Prostate gland (tissue), 2 donors: ENCODE data around the gene GNA15. TPM values are rescaled to one million over a fixed set of nuclear protein-coding genes. Genes with fewer than 3 reads are reported as not detected.
A peak's percentile ranks its signal among the peaks of the same experiment; 100 is the strongest.
"Not testable (repeated sequence)": the region's sequence is repeated elsewhere in the genome, so short reads cannot be mapped to it uniquely, and the experiment has no call there.

ENCODE experiments used
- DNase-seq: peaks from one replicate; pipeline ENCODE4 v3.0.0-alpha.2; 2019; ENCODE audit warnings: low spot score
- H3K27ac ChIP-seq, 2 donors: fragments of 200-600 bp; sonication (generic); 2 replicates each; pipeline ENCODE4 v1.5.1; 2017 to 2019
- H3K27me3 ChIP-seq: fragments of 200-600 bp; sonication (generic); replicated peaks from 2 replicates; pipeline ENCODE4 v1.5.1; 2019; ENCODE audit not compliant: insufficient read depth
- H3K36me3 ChIP-seq, 2 donors: fragments of 200-600 bp; sonication (generic); 1 replicate in 1 of 2; 2 replicates in 1 of 2; pipeline versions ENCODE4 v1.5.1 to v1.8.1; 2017 to 2019
- H3K4me1 ChIP-seq: fragments of 200-600 bp; sonication (generic); replicated peaks from 2 replicates; pipeline ENCODE4 v1.5.1; 2019
- H3K4me3 ChIP-seq, 2 donors: fragments of 200-600 bp; sonication (generic); 2 replicates each; pipeline ENCODE4 v1.5.1; 2017 to 2019
- H3K9me3 ChIP-seq: fragments of 200-600 bp; sonication (generic); 2 replicates; pipeline ENCODE4 v1.5.1; 2017
- CTCF ChIP-seq, 4 experiments: fragments of 200-600 bp in 2 of 4; fragments of 450-650 bp in 2 of 4; sonication (generic) in 2 of 4; IDR thresholded peaks; 1 replicate in 3 of 4; 2 replicates in 1 of 4; pipeline ENCODE4 v1.5.1; 2016 to 2019; ENCODE audit warnings: antibody characterized with exemption in 4 of 4, mild to moderate bottlenecking in 2 of 4, moderate library complexity in 2 of 4
- POLR2A ChIP-seq: fragments of 450-650 bp; IDR thresholded peaks from one replicate; pipeline ENCODE4 v1.6.1; 2016; ENCODE audit warnings: antibody characterized with exemption, mild to moderate bottlenecking
- POLR2AphosphoS5 ChIP-seq: sonication (generic); formaldehyde crosslinking; IDR thresholded peaks from one replicate; pipeline ENCODE4 v1.6.1; 2017; ENCODE audit warnings: antibody characterized with exemption
- WGBS: methylation state at CpG from one replicate; pipeline ENCODE4 v1.1.5; 2018; 5-methylcytosine and 5-hydroxymethylcytosine counted together
- intact Hi-C: fragments of 100-400 bp; cut with DNase I; formaldehyde crosslinking; loops from one replicate; pipeline ENCODE4 v1.14.2; 2022
- total RNA-seq, 2 donors: library from RNA; depleted of rRNA; stranded (reverse); fragments of >200 nt; gene quantifications; one replicate each; pipeline ENCODE4 v1.1.0, GENCODE V29; 2016

The GNA15 gene
- total RNA-seq, 2 donors from 2014 or later = 11.1 to 13.3 TPM

- H3K4me3 ChIP-seq = no peak overlapping the region
- DNase-seq = no peak
- no peaks in the 10 kb centered on the region for H3K36me3 ChIP-seq
- 64% methylated on average over 13 of the region's 13 CpGs for WGBS
- H3K27ac ChIP-seq = no peak overlapping the region
- no peaks in the 10 kb centered on the region for H3K4me1 ChIP-seq
- H3K9me3 ChIP-seq = no peaks in the 10 kb centered on the region
- TF ChIP-seq POLR2AphosphoS5 (no peak), CTCF (IDR thresholded peaks at IDR 0.05) (no peak), POLR2A (no peak)
- H3K27me3 ChIP-seq = no peaks in the 10 kb centered on the region
- intact Hi-C loops = no loop called here
Observed at GRCh38 chr19:3167533-3168272, 31.9 kb downstream of the GNA15 start.

GRCh38 chr19:3171894-3172672 is 36.2 kb downstream of the GNA15 start:
- H3K27me3 ChIP-seq = no peaks in the 10 kb centered on the region
- H3K9me3 ChIP-seq = no peaks in the 10 kb centered on the region
- H3K4me1 ChIP-seq = peaks cover 4% of the 10 kb centered on the region
- no peak overlapping the region for H3K27ac ChIP-seq
- no peak overlapping the region for H3K4me3 ChIP-seq
- intact Hi-C loops = no loop called here
- DNase-seq = no peak
- 81% methylated on average over 15 of the region's 15 CpGs for WGBS
- TF ChIP-seq POLR2A = no peak
- TF ChIP-seq POLR2AphosphoS5 = no peak
- TF ChIP-seq CTCF (IDR thresholded peaks at IDR 0.05) = no peak
- no peaks in the 10 kb centered on the region for H3K36me3 ChIP-seq

DNA sequence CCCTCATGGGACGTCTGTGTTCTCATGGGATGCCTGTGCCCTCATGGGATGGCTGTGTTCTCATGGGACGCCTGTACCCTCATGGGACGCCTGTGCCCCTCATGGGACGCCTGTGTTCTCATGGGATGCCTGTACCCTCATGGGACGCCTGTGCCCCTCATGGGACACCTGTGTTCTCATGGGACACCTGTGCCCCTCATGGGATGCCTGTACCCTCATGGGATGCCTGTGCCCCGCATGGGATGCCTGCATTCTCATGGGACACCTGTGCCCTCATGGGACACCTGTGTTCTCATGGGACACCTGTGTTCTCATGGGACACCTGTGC is 36.8 kb downstream of the GNA15 start:
- DNase-seq, H3K9me3 ChIP-seq, H3K4me3 ChIP-seq, H3K27ac ChIP-seq, H3K36me3 ChIP-seq, H3K4me1 ChIP-seq, H3K27me3 ChIP-seq, intact Hi-C loops: not testable (repeated sequence)
- WGBS = 79% methylated on average over 6 of the region's 6 CpGs

GRCh38 chr19:3175781-3176714 is 40.2 kb downstream of the GNA15 start:
- 41% methylated on average over 17 of the region's 17 CpGs for WGBS
- DNase-seq = peak; percentile 83
- Histone ChIP-seq H3K36me3 (no peaks in the 10 kb centered on the region), H3K27me3 (no peaks in the 10 kb centered on the region), H3K9me3 (no peaks in the 10 kb centered on the region), H3K4me1 (peaks cover 4% of the 10 kb centered on the region), H3K4me3 (no peak overlapping the region), H3K27ac (peak overlapping the region; percentile 39 to 46)
- intact Hi-C loops = no loop called here
- TF ChIP-seq POLR2AphosphoS5 (peak; percentile 59), POLR2A (no peak), CTCF (IDR thresholded peaks at IDR 0.05) (peak in 1 of 4 experiments; percentile 5)
